ENCODE data around the gene TLR2. TPM values are rescaled to one million over a fixed set of nuclear protein-coding genes. Genes with fewer than 3 reads are reported as not detected.

Gene TLR2
- total RNA-seq: 0.44 and 0.62 TPM in 2 replicates

GRCh38 chr4:153684182-153684970 is at the start of gene TLR2:
TLR2 (plus strand) TSS chr4:153684280; CDS start chr4:153702908, 18,628 bp downstream.

Other genes with a start within 250 kb of the TLR2 start
- 5.8 and 9.7 TPM in 2 replicates for gene TMEM131L, start 217.9 kb upstream of the TLR2 start, total RNA-seq
- 0.11 and 0.25 TPM in 2 replicates for gene RNF175, start 75.7 kb downstream of the TLR2 start, total RNA-seq
- gene SFRP2, start 104.8 kb downstream of the TLR2 start, total RNA-seq: not detected in 2 replicates

Measured in uterine smooth muscle cell (primary cell).